K562 (cell line): ENCODE results near the gene PLD6. TPM values are rescaled to one million over a fixed set of nuclear protein-coding genes. Genes with fewer than 3 reads are reported as not detected.
A peak's percentile ranks its signal among the peaks of the same experiment; 100 is the strongest.

Experiments used
- ADNP ChIP-seq: fragments of 200-800 bp; sonication (Bioruptor generic); IDR thresholded peaks from 2 replicates; pipeline ENCODE4 v1.6.1; 2016; ENCODE audit warnings: missing genetic modification characterization, missing compliant biosample characterization
- GTF2A2 ChIP-seq: IDR thresholded peaks from 2 replicates; pipeline ENCODE4 v1.6.1; 2016; ENCODE audit warnings: mild to moderate bottlenecking, missing genetic modification characterization, missing compliant biosample characterization
- GTF2E2 ChIP-seq: fragments of 200-800 bp; sonication (Bioruptor generic); IDR thresholded peaks from 2 replicates; pipeline ENCODE4 v1.6.1; 2016; ENCODE audit warnings: missing genetic modification characterization, missing compliant biosample characterization
- HDAC2 ChIP-seq: fragments of 450-650 bp; IDR thresholded peaks from 2 replicates; pipeline ENCODE4 v1.6.1; 2016; ENCODE audit warnings: mild to moderate bottlenecking
- IRF9 ChIP-seq: fragments of 450-650 bp; IDR thresholded peaks from 2 replicates; pipeline ENCODE4 v1.6.1; 2016; ENCODE audit warnings: missing biosample characterization, missing genetic modification characterization
- KLF16 ChIP-seq: IDR thresholded peaks from 2 replicates; pipeline ENCODE4 v1.6.1; 2016; ENCODE audit warnings: antibody characterized with exemption
- MCM3 ChIP-seq: fragments of 450-650 bp; IDR thresholded peaks from 2 replicates; pipeline ENCODE4 v1.6.1; 2016
- MED1 ChIP-seq: sonication (generic); formaldehyde crosslinking; IDR thresholded peaks from 2 replicates; pipeline ENCODE4 v1.8.1; 2023; ENCODE audit warnings: missing genetic modification reagents, borderline replicate concordance
- MXD1 ChIP-seq: fragments of 250-450 bp; sonication (Bioruptor Pico); IDR thresholded peaks from 2 replicates; pipeline ENCODE4 v1.8.0; 2021; ENCODE audit warnings: borderline replicate concordance, mild to moderate bottlenecking, moderate library complexity; ENCODE audit not compliant: poor library complexity, severe bottlenecking
- MXI1 ChIP-seq: IDR thresholded peaks from 2 replicates; pipeline ENCODE4 v1.6.1; 2011; ENCODE audit warnings: low read depth, mild to moderate bottlenecking, improper control_type of control experiment, low read length
- NCOR1 ChIP-seq: fragments of 450-650 bp; IDR thresholded peaks from 2 replicates; pipeline ENCODE4 v1.6.1; 2016; ENCODE audit warnings: mild to moderate bottlenecking, moderate library complexity
- PHB2 ChIP-seq: fragments of 450-650 bp; IDR thresholded peaks from 2 replicates; pipeline ENCODE4 v1.6.1; 2017; ENCODE audit warnings: low read depth
- POLR2G ChIP-seq: fragments of 200-400 bp; formaldehyde crosslinking; IDR thresholded peaks from 2 replicates; pipeline ENCODE4 v1.6.1; 2017; ENCODE audit warnings: low read depth, mild to moderate bottlenecking, antibody characterized with exemption, low read length, moderate library complexity
- RAD21 ChIP-seq, 2 experiments: fragments of 250-450 bp in 1 of 2; fragments of 450-650 bp in 1 of 2; sonication (Bioruptor Pico) in 1 of 2; formaldehyde crosslinking in 1 of 2; IDR thresholded peaks in 1 of 2; conservative IDR thresholded peaks in 1 of 2; 2 replicates each; pipeline versions ENCODE4 v1.4.0 to v1.8.0; 2020 to 2022; ENCODE audit warnings: mild to moderate bottlenecking in 2 of 2, moderate library complexity in 1 of 2
- RFX1 ChIP-seq: fragments of 450-650 bp; IDR thresholded peaks from 2 replicates; pipeline ENCODE4 v1.6.1; 2016; ENCODE audit warnings: mild to moderate bottlenecking, moderate library complexity
- THRAP3 ChIP-seq: fragments of 450-650 bp; IDR thresholded peaks from 2 replicates; pipeline ENCODE4 v1.6.1; 2016; ENCODE audit warnings: mild to moderate bottlenecking, inconsistent platforms, borderline replicate concordance
- ZBTB12 ChIP-seq: fragments of 250-450 bp; sonication (Bioruptor Pico); IDR thresholded peaks from 2 replicates; pipeline ENCODE4 v1.4.0; 2020
- ZBTB26 ChIP-seq: fragments of 450-650 bp; formaldehyde crosslinking; IDR thresholded peaks from 2 replicates; pipeline ENCODE4 v1.4.0; 2022; ENCODE audit warnings: missing genetic modification characterization
- ZC3H8 ChIP-seq: fragments of 450-650 bp; IDR thresholded peaks from 2 replicates; pipeline ENCODE4 v1.6.1; 2017
- ZFP36 ChIP-seq: fragments of 150-350 bp; IDR thresholded peaks from 2 replicates; pipeline ENCODE4 v1.6.1; 2018; ENCODE audit warnings: low read length, low read depth; ENCODE audit not compliant: partially characterized antibody
- ZNF121 ChIP-seq: sonication (generic); formaldehyde crosslinking; conservative IDR thresholded peaks from 2 replicates; pipeline ENCODE4 v1.8.0; 2022; ENCODE audit warnings: missing genetic modification reagents
- ZNF263 ChIP-seq: sonication (generic); formaldehyde crosslinking; IDR thresholded peaks from 2 replicates; pipeline ENCODE4 v1.8.0; 2022; ENCODE audit warnings: mild to moderate bottlenecking, missing genetic modification reagents, borderline replicate concordance
- ZNF445 ChIP-seq: fragments of 250-450 bp; sonication (Bioruptor Pico); IDR thresholded peaks from 2 replicates; pipeline ENCODE4 v1.4.0; 2020; ENCODE audit warnings: low read depth, mild to moderate bottlenecking, moderate library complexity
- ZNF561 ChIP-seq: fragments of 450-650 bp; formaldehyde crosslinking; conservative IDR thresholded peaks from 2 replicates; pipeline ENCODE4 v1.4.0; 2020; ENCODE audit warnings: mild to moderate bottlenecking, moderate library complexity
- ZNF668 ChIP-seq: fragments of 250-450 bp; sonication (Bioruptor Pico); IDR thresholded peaks from 2 replicates; pipeline ENCODE4 v1.8.0; 2022; ENCODE audit warnings: mild to moderate bottlenecking, inconsistent platforms
- polyA plus RNA-seq, 8 experiments: library from polyadenylated mRNA; depleted of rRNA in 4 of 8; stranded (reverse) in 5 of 8; unstranded in 3 of 8; fragments of >200 nt; fragmentation: Nextera tagmentation in 2 of 8; fragmentation: Illumina TruSeq in 1 of 8; extraction: Ambion mirVana in 2 of 8; extraction: Trizol in 1 of 8; gene quantifications; 2 replicates each; pipeline versions ENCODE4 v1.2.1 to v1.2.3, GENCODE V29; 2011 to 2014; ENCODE audit warnings: inconsistent platforms in 1 of 8, missing spikeins in 1 of 8
- total RNA-seq, 7 experiments: library from RNA; depleted of rRNA in 6 of 7; stranded (reverse); fragments of >200 nt in 6 of 7; fragmentation: Illumina TruSeq in 2 of 7; extraction: Trizol in 2 of 7; gene quantifications; 2 replicates each; pipeline versions ENCODE4 v1.2.1 to v1.2.3, GENCODE V29; 2011 to 2021; ENCODE audit warnings: low replicate concordance in 1 of 7

The PLD6 gene
- total and polyA plus RNA-seq, 9 of the 15 experiments (the other 6 are each of a cell fraction or from before 2014, with no cell fraction given), result 3.6 to 15.6 (median 10.0) TPM

GRCh38 chr17:17206124-17206912 lies at the start of gene PLD6 (continued):
- TF ChIP-seq GTF2E2 (tag) (no peak), RAD21 (CRISPR knock-in tag; conservative IDR thresholded peaks at IDR 0.05 in 1 of 2, IDR thresholded peaks at IDR 0.05 in 1 of 2) (no peak), MXD1 (CRISPR knock-in tag) (peak; percentile 82), PHB2 (no peak), ADNP (tag) (no peak), THRAP3 (no peak), NCOR1 (peak; percentile 26; the same call in 1 of the 2 replicates), GTF2A2 (tag) (no peak), POLR2G (peak; percentile 83), ZNF668 (CRISPR knock-in tag) (no peak), ZNF121 (CRISPR knock-in tag) (no peak), ZFP36 (no peak), ZBTB26 (CRISPR knock-in tag) (no peak), MCM3 (no peak), ZNF263 (peak; percentile 65; the same call in 1 of the 2 replicates), ZNF561 (CRISPR knock-in tag) (no peak), HDAC2 (0 out of 2 replicates have a peak, but pooled peaks have one; percentile 24), MED1 (peak; percentile 86), RFX1 (no peak), MXI1 (peak; percentile 86), ZNF445 (no peak), ZBTB12 (CRISPR knock-in tag) (peak; percentile 34; the same call in 1 of the 2 replicates), IRF9 (no peak), KLF16 (no peak), ZC3H8 (no peak)
